Ovary (tissue), 3 donors: ENCODE measurements around the gene ZNF225.

ENCODE experiments used
- CTCF ChIP-seq, 3 donors: fragments of 450-650 bp in 2 of 3; fragments of 200-600 bp in 1 of 3; IDR thresholded peaks; one replicate each; pipeline versions ENCODE4 v1.5.1 to v1.8.0; 2016 to 2022; ENCODE audit warnings: antibody characterized with exemption in 3 of 3, mild to moderate bottlenecking in 1 of 3
- EP300 ChIP-seq: sonication (generic); formaldehyde crosslinking; IDR thresholded peaks from one replicate; pipeline ENCODE4 v1.6.1; 2017; ENCODE audit warnings: antibody characterized with exemption
- donor health status: DM: no; HTN: no; CAD: no.

DNA sequence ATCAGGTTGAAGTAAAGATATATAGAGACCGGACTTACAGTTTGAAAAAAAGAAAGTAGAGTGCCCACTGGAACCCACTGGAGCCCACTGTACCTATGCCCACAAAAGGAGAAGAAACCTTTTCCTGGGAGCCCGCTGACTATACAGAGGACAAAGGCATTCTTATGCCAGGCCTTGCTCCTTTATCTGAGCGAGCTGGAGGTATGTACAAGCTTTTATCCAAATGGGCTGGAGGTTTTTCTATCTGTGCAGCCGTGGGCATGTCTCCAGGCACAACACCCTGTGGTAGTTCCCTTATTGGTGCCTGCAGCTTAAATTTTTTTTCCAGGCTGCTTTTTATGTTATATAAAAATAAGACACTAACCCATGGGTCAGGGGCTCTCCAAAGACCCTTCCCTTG lies 36.6 kb downstream of the ZNF225 start:
- TF ChIP-seq EP300 (no peak), CTCF (IDR thresholded peaks at IDR 0.05) (no peak)
